Psoas muscle (tissue), 8 donors: ENCODE results near the gene NAXD. TPM values are rescaled to one million over a fixed set of nuclear protein-coding genes. Genes with fewer than 3 reads are reported as not detected.

ENCODE experiments used
- ATAC-seq, 4 donors: fragments of 200-7000 bp; cut with Tn5 transposase; one replicate each; pipeline ENCODE4 v1.9.1; 2020; ENCODE audit warnings: moderate library complexity in 3 of 4, mild to moderate bottlenecking in 2 of 4
- DNase-seq, 2 donors: peaks; one replicate each; pipeline ENCODE4 v3.0.0-alpha.2; 2020
- H3K27ac ChIP-seq: fragments of 200-600 bp; one replicate; pipeline ENCODE4 v1.8.0; 2022
- H3K27me3 ChIP-seq, 3 donors: fragments of 200-600 bp in 1 of 3; one replicate each; pipeline versions ENCODE4 v1.6.1 to v1.8.0; 2013 to 2022; ENCODE audit warnings: low read length in 2 of 3, mild to moderate bottlenecking in 2 of 3, moderate library complexity in 1 of 3; ENCODE audit not compliant: insufficient read depth in 3 of 3
- H3K36me3 ChIP-seq, 2 donors: fragments of 200-600 bp in 1 of 2; one replicate each; pipeline versions ENCODE4 v1.6.1 to v1.8.0; 2013 to 2022; ENCODE audit warnings: low read depth in 1 of 2, mild to moderate bottlenecking in 1 of 2, moderate library complexity in 1 of 2; ENCODE audit not compliant: insufficient read depth in 1 of 2
- H3K4me1 ChIP-seq: fragments of 200-600 bp; one replicate; pipeline ENCODE4 v1.8.0; 2022
- H3K4me3 ChIP-seq: fragments of 200-600 bp; one replicate; pipeline ENCODE4 v1.8.0; 2022; ENCODE audit warnings: mild to moderate bottlenecking
- H3K9me3 ChIP-seq: fragments of 200-600 bp; one replicate; pipeline ENCODE4 v1.8.0; 2022
- WGBS, 3 donors: extraction: QIAGEN DNeasy Blood & Tissue Kit; methylation state at CpG; one replicate each; pipeline versions ENCODE4 v1.1.6 to v1.1.7; 2013; 5-methylcytosine and 5-hydroxymethylcytosine counted together
- intact Hi-C, 2 donors: fragments of 100-400 bp; cut with DNase I; formaldehyde crosslinking; loops; one replicate each; pipeline versions ENCODE4 v1.11.0 to v1.14.2; 2022
- polyA plus RNA-seq, 3 donors: library from polyadenylated mRNA; stranded (reverse); fragments of 200-250 nt; gene quantifications; one replicate each; pipeline ENCODE4 v1.2.3, GENCODE V29; 2013
- total RNA-seq, 4 donors: library from RNA; stranded (reverse); fragmentation: NEBNext Ultra II Directional in 2 of 4; extraction: Animal tissue kit (Norgen Biotek cat#: 25700) in 2 of 4; gene quantifications; one replicate each; pipeline versions ENCODE4 v1.2.1 to v1.2.4, GENCODE V29; 2021 to 2023
- TF ChIP-seq, protein P1 (sequence below): fragments of 200-600 bp; IDR thresholded peaks from one replicate; pipeline ENCODE4 v1.8.0; 2022; ENCODE audit warnings: antibody characterized with exemption
- donor health status: healthy with polysubstance abuse.
- donor health status: DM: no; HTN: no; CAD: no; lungs with moderate emphysema.
- donor health status: Bipolar disorder and iron deficiency.
- donor health status: healthy.
- donor health status: DM: yes; HTN: yes; CAD: no.
- donor health status: DM: no; HTN: no; CAD: no.
- donor health status: DM: no; HTN: no; CAD: no.
- donor health status: DM: yes; HTN: yes; CAD: no.

Gene NAXD
- total and polyA plus RNA-seq, 7 donors: 26.0 to 59.2 (median 29.6) TPM

DNA sequence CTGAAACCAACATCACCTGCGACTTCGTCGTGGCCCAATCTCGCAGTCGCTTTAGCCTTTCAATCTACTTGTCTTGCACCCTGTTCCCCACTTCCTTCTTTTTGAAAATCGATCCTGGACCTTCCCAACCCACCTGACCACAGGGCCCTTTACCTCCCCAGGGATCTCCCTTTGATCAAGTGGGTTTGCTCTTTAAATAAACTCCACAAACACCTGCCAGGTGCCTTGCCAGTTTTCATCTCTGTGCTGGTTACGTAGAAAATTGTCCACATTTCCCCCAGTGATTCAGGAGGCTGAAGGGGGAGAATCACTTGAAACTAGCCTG is 39.3 kb upstream of the NAXD start:
- ATAC-seq: no peak
- intact Hi-C loops: no loop called here
- Histone ChIP-seq H3K9me3 (no peaks in the 10 kb centered on the region), H3K4me3 (no peak overlapping the region), H3K4me1 (no peaks in the 10 kb centered on the region), H3K36me3 (no peaks in the 10 kb centered on the region), H3K27ac (no peak overlapping the region), H3K27me3 (peaks cover 0 to 44% (median 7%) of the 10 kb centered on the region in 3 donors)
- TF ChIP-seq, protein P1, sequence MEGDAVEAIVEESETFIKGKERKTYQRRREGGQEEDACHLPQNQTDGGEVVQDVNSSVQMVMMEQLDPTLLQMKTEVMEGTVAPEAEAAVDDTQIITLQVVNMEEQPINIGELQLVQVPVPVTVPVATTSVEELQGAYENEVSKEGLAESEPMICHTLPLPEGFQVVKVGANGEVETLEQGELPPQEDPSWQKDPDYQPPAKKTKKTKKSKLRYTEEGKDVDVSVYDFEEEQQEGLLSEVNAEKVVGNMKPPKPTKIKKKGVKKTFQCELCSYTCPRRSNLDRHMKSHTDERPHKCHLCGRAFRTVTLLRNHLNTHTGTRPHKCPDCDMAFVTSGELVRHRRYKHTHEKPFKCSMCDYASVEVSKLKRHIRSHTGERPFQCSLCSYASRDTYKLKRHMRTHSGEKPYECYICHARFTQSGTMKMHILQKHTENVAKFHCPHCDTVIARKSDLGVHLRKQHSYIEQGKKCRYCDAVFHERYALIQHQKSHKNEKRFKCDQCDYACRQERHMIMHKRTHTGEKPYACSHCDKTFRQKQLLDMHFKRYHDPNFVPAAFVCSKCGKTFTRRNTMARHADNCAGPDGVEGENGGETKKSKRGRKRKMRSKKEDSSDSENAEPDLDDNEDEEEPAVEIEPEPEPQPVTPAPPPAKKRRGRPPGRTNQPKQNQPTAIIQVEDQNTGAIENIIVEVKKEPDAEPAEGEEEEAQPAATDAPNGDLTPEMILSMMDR: no peak
- no peak for DNase-seq
- 75 to 82% (median 79%) methylated on average over 7 of the region's 7 CpGs for WGBS, 3 donors

DNA sequence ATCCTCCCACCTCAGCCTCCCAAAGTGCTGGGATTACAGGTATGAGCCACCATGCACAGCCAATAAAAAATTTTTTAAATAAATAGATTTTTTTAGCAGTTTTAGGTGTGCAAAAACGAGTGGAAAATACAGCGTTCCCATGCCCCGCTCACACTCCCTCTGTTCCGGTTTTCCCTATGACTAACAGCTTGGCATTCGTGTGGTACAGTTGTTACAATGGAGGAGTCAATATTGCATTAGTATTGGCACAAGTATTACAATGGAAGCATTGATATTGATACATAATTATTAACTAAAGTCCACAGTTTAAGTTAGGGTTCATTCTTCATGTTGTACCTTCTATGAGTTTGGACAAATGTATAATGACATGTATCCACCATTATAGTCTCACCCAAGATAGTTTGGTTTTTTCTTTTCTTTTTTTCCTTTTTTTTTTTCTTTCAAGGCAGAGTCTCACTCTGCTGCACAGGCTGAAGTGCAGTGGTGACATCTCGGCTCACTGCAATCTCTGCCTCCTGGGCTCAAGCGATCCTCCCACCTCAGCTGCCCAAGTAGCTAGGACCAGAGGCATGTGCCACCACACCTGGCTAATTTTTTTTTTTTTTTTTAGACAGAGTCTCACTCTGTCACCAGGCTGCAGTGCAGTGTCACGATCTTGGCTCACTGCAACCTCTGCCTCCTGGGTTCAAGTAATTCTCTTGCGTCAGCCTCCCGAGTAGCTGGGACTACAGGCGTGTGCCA is 38.4 kb upstream of the NAXD start:
- Histone ChIP-seq H3K36me3 (no peaks in the 10 kb centered on the region), H3K27me3 (peaks cover 0 to 37% (median 6%) of the 10 kb centered on the region in 3 donors), H3K27ac (no peak overlapping the region), H3K9me3 (no peaks in the 10 kb centered on the region), H3K4me3 (no peak overlapping the region), H3K4me1 (no peaks in the 10 kb centered on the region)
- DNase-seq (no peak), ATAC-seq (no peak)
- TF ChIP-seq, protein P1: no peak
- intact Hi-C loops: no loop called here
- 80 to 89% (median 88%) methylated on average over 11 of the region's 11 CpGs for WGBS, 3 donors

DNA sequence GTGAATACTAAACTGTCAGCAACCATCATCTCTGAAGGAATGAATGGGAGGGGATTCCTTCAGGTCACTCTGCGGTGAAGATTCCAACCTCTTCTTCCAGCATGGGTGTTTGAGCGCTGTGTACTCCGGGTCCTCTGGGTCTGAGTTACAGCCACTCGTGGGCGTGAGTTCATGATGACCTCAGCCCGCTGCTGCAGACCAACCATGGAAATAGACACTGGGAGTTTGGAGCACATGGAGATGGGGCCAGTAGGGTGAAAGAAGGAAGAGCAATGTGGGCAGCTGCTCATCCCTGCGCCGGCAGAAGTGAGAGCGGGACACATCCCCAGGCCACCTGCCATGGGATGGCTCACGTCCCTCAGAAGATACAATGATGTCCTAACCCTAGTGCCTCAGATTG is 37.0 kb upstream of the NAXD start:
- Histone ChIP-seq H3K4me3 (no peak overlapping the region), H3K27me3 (peaks cover 0 to 32% (median 6%) of the 10 kb centered on the region in 3 donors), H3K4me1 (no peaks in the 10 kb centered on the region), H3K9me3 (no peaks in the 10 kb centered on the region), H3K36me3 (no peaks in the 10 kb centered on the region), H3K27ac (no peak overlapping the region)
- DNase-seq (no peak), ATAC-seq (no peak)
- WGBS, 3 donors: 52 to 62% (median 59%) methylated on average over 10 of the region's 10 CpGs
- intact Hi-C loops: no loop called here
- TF ChIP-seq, protein P1: no peak

DNA sequence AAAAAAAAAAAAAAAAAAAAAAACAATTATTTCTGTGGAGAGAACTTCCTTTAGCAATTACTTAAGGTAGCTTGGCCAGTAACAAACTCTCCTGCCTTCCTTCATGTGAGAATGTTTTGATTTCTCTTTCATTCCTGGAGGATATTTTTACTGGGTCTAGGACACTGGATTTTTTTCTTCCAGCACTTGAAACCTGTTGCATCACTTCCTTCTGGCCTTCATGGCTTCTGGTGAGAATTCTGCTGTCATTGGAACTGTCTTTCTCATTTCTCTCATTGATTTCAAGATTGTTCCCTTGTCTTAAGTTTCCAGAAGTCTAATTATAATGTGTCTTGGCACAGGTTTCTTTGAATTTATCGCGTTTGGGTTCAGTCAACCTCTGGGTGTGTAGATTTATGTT is 34.5 kb upstream of the NAXD start:
- Histone ChIP-seq H3K4me3 (no peak overlapping the region), H3K27me3 (peaks cover 0 to 16% (median 0%) of the 10 kb centered on the region in 3 donors), H3K9me3 (no peaks in the 10 kb centered on the region), H3K4me1 (no peaks in the 10 kb centered on the region), H3K27ac (no peak overlapping the region), H3K36me3 (no peaks in the 10 kb centered on the region)
- TF ChIP-seq, protein P1: no peak
- DNase-seq (no peak), ATAC-seq (no peak)
- intact Hi-C loops: no loop called here
- 58 to 69% (median 69%) methylated on average over 2 of the region's 2 CpGs for WGBS, 3 donors
